Osteocyte (in vitro differentiated cells): ENCODE results near the gene ANO4. TPM values are rescaled to one million over a fixed set of nuclear protein-coding genes. Genes with fewer than 3 reads are reported as not detected.

ENCODE experiments used
- DNase-seq: peaks from one replicate; pipeline ENCODE4 v3.0.0; 2021; ENCODE audit warnings: mixed read lengths; ENCODE audit not compliant: unreplicated experiment; ENCODE audit errors: extremely low spot score
- H3K27ac Mint-ChIP-seq: one replicate; pipeline ENCODE4 v1.8.0; 2021; ENCODE audit warnings: mild to moderate bottlenecking, mixed read lengths; ENCODE audit not compliant: unreplicated experiment
- H3K27me3 Mint-ChIP-seq: one replicate; pipeline ENCODE4 v1.8.0; 2021; ENCODE audit warnings: mixed read lengths; ENCODE audit not compliant: unreplicated experiment
- H3K36me3 Mint-ChIP-seq: one replicate; pipeline ENCODE4 v1.8.0; 2021; ENCODE audit warnings: mixed read lengths; ENCODE audit not compliant: unreplicated experiment
- H3K4me1 Mint-ChIP-seq: one replicate; pipeline ENCODE4 v1.8.0; 2021; ENCODE audit warnings: mixed read lengths; ENCODE audit not compliant: unreplicated experiment
- H3K4me3 Mint-ChIP-seq: one replicate; pipeline ENCODE4 v1.8.0; 2021; ENCODE audit warnings: mild to moderate bottlenecking, moderate library complexity, mixed read lengths; ENCODE audit not compliant: unreplicated experiment
- H3K9me3 Mint-ChIP-seq: one replicate; pipeline ENCODE4 v1.8.0; 2021; ENCODE audit warnings: mixed read lengths; ENCODE audit not compliant: unreplicated experiment
- total RNA-seq: library from RNA; stranded (reverse); gene quantifications from 2 replicates; pipeline ENCODE4 v1.2.1, GENCODE V29; 2021
- TF ChIP-seq, protein P1 (sequence below): fragments of 200-600 bp; sonication (generic); IDR thresholded peaks from 2 replicates; pipeline ENCODE4 v1.5.0; 2021; ENCODE audit warnings: antibody characterized with exemption, mild to moderate bottlenecking, moderate library complexity

Gene ANO4
- total RNA-seq, 1 donor from 2014 or later: 0.48 TPM

DNA sequence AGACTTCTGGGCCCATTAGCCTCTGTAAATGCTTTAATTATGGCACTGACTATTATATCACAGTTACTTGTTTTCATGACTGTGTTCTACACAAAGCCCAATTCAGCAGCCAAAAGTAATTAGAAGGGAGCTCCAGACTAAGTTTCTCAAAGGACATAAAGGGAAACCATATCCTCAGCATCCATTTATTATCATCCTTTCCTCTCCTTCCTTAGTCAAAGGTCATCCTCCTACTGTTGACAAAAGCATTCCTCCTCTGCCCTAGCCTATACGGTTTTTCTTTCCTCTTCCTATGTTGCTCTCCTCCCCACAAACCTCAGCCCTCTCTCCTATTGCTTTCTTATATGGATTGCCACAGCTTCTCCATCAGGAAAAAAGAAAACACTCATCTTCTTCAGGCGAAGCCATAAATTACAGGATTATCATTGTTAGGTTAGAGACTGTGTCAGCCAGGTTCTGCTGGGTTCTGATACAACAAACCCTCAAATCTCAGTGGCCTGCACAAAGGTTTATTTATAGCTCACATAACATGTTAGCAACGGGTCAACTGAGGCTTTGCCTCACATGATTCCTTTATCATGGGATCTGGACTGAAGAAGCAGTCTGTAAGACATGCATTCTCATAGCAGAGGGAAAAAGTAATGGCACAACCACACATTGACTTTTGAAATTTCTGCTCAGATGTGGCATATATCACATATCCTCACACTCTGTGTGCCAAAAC lies 208.3 kb downstream of the ANO4 start:
- H3K27ac Mint-ChIP-seq: no peak overlapping the region
- H3K27me3 Mint-ChIP-seq: no peaks in the 10 kb centered on the region
- no peaks in the 10 kb centered on the region for H3K36me3 Mint-ChIP-seq
- no peak for DNase-seq
- no peak overlapping the region for H3K4me3 Mint-ChIP-seq
- H3K4me1 Mint-ChIP-seq: no peaks in the 10 kb centered on the region
- TF ChIP-seq, protein P1, sequence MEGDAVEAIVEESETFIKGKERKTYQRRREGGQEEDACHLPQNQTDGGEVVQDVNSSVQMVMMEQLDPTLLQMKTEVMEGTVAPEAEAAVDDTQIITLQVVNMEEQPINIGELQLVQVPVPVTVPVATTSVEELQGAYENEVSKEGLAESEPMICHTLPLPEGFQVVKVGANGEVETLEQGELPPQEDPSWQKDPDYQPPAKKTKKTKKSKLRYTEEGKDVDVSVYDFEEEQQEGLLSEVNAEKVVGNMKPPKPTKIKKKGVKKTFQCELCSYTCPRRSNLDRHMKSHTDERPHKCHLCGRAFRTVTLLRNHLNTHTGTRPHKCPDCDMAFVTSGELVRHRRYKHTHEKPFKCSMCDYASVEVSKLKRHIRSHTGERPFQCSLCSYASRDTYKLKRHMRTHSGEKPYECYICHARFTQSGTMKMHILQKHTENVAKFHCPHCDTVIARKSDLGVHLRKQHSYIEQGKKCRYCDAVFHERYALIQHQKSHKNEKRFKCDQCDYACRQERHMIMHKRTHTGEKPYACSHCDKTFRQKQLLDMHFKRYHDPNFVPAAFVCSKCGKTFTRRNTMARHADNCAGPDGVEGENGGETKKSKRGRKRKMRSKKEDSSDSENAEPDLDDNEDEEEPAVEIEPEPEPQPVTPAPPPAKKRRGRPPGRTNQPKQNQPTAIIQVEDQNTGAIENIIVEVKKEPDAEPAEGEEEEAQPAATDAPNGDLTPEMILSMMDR: no peak
- H3K9me3 Mint-ChIP-seq: no peaks in the 10 kb centered on the region

DNA sequence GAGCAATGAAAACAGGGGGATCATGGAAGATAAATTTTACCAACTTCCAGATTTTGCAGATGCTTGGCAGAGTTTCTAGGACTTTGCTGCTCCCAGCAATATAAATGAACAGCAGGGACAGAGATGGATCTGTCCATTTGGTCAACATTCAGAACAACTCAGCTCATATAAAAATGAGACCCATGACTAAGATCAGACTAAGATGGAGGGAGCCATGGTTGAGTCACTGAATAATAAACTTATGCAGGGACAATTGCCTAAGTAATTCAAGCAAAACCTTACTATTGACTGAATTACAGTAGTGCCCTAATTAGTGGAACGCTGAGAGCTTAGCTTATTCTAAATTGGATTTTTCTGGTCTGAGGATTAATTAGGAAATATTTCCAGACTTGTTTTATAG lies 210.3 kb downstream of the ANO4 start:
- Mint-ChIP-seq H3K4me3 (no peak overlapping the region), H3K36me3 (no peaks in the 10 kb centered on the region), H3K4me1 (no peaks in the 10 kb centered on the region), H3K27me3 (no peaks in the 10 kb centered on the region), H3K27ac (no peak overlapping the region), H3K9me3 (peaks cover 19% of the 10 kb centered on the region)
- TF ChIP-seq, protein P1: no peak
- no peak for DNase-seq

DNA sequence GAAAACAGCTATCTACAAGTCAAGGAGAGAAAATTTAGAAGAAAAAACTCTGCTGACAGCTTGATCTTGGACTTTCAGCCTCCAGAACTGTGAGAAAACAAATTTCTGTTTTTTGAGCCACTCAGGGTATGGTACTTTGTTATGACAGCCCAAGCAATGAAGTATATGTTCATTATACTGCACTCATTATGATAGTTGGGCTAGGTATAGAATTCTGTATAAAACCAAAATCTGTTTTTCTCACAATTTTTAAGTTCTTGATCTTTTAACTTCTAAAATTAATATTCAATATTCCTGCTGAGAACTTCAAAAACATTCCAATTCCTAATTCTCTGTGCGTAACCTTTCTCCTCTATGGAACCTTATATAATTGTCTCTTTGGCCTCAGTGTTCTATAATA lies 214.7 kb downstream of the ANO4 start:
- Mint-ChIP-seq H3K27me3 (no peaks in the 10 kb centered on the region), H3K4me1 (no peaks in the 10 kb centered on the region), H3K27ac (no peak overlapping the region), H3K9me3 (peaks cover 22% of the 10 kb centered on the region), H3K4me3 (no peak overlapping the region), H3K36me3 (no peaks in the 10 kb centered on the region)
- TF ChIP-seq, protein P1: no peak
- DNase-seq: no peak

DNA sequence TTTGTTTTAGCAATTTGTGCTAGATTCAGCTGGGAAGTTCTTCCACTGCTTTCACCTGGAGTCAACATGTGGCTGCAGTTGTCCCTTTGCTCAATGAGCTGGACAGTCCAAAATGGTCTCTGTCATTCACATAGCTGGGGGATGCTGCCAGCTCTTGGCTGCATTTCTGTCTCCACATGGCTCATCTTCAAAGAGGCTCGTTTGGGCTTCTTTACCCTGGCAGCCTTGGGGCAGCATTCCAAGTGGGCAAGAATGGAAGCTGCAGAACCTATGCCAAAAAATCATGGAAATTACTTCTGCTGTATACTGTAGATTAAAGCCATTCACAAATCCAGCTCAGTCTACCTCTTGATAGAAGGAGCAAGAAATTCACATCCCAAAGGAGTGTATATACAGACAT lies 216.3 kb downstream of the ANO4 start:
- H3K27me3 Mint-ChIP-seq: no peaks in the 10 kb centered on the region
- TF ChIP-seq, protein P1: no peak
- H3K4me1 Mint-ChIP-seq: no peaks in the 10 kb centered on the region
- H3K4me3 Mint-ChIP-seq: no peak overlapping the region
- H3K9me3 Mint-ChIP-seq: peaks cover 29% of the 10 kb centered on the region
- H3K27ac Mint-ChIP-seq: no peak overlapping the region
- no peaks in the 10 kb centered on the region for H3K36me3 Mint-ChIP-seq
- no peak for DNase-seq

DNA sequence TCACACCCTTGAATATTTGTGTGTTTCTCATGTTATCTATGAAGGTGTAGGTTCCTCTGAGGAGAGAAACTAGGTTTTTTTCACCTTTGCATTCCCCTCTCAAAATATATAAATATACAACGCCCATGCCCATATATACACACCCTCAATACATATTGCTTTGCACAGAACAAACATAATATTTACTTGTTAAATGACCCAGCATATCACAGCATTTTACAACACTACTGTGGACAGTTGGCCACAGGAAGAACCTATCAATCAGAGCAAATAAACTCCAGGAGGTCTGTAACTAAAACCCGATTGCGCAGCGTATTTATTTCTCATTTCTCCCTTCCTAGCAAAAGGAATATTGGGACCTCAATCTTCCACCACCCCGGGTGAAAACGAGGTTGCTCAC lies 219.4 kb downstream of the ANO4 start:
- Mint-ChIP-seq H3K27ac (no peak overlapping the region), H3K36me3 (no peaks in the 10 kb centered on the region), H3K9me3 (peaks cover 22% of the 10 kb centered on the region), H3K4me1 (peaks cover 4% of the 10 kb centered on the region), H3K27me3 (no peaks in the 10 kb centered on the region), H3K4me3 (no peak overlapping the region)
- TF ChIP-seq, protein P1: no peak
- DNase-seq: no peak
